ENCODE measurements around the gene HLA-DMB.

Gene HLA-DMB

GRCh38 chr6:32962213-32962826, 21.5 kb upstream of the HLA-DMB start:
- TF ChIP-seq FOXM1 (IDR thresholded peaks at IDR 0.05; ENCODE audit: borderline replicate concordance, low read depth), result no peak
- TF ChIP-seq, protein P1, sequence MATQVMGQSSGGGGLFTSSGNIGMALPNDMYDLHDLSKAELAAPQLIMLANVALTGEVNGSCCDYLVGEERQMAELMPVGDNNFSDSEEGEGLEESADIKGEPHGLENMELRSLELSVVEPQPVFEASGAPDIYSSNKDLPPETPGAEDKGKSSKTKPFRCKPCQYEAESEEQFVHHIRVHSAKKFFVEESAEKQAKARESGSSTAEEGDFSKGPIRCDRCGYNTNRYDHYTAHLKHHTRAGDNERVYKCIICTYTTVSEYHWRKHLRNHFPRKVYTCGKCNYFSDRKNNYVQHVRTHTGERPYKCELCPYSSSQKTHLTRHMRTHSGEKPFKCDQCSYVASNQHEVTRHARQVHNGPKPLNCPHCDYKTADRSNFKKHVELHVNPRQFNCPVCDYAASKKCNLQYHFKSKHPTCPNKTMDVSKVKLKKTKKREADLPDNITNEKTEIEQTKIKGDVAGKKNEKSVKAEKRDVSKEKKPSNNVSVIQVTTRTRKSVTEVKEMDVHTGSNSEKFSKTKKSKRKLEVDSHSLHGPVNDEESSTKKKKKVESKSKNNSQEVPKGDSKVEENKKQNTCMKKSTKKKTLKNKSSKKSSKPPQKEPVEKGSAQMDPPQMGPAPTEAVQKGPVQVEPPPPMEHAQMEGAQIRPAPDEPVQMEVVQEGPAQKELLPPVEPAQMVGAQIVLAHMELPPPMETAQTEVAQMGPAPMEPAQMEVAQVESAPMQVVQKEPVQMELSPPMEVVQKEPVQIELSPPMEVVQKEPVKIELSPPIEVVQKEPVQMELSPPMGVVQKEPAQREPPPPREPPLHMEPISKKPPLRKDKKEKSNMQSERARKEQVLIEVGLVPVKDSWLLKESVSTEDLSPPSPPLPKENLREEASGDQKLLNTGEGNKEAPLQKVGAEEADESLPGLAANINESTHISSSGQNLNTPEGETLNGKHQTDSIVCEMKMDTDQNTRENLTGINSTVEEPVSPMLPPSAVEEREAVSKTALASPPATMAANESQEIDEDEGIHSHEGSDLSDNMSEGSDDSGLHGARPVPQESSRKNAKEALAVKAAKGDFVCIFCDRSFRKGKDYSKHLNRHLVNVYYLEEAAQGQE (IDR thresholded peaks at IDR 0.05; ENCODE audit: low read depth), result no peak
- TF ChIP-seq NFIC (IDR thresholded peaks at IDR 0.05), result no peak
- TF ChIP-seq EGR1 (IDR thresholded peaks at IDR 0.05), result no peak
- TF ChIP-seq EP300 (IDR thresholded peaks at IDR 0.05; ENCODE audit: borderline replicate concordance), result no peak
- no peak for TF ChIP-seq USF1 (IDR thresholded peaks at IDR 0.05)
- TF ChIP-seq RAD21 (IDR thresholded peaks at IDR 0.05; ENCODE audit: low read depth), result no peak
- no peak for TF ChIP-seq CREB1 (IDR thresholded peaks at IDR 0.05; ENCODE audit: low read depth)
- TF ChIP-seq, protein P2, sequence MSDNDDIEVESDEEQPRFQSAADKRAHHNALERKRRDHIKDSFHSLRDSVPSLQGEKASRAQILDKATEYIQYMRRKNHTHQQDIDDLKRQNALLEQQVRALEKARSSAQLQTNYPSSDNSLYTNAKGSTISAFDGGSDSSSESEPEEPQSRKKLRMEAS (IDR thresholded peaks at IDR 0.05), result no peak
- no peak for TF ChIP-seq CEBPB (IDR thresholded peaks at IDR 0.05)

DNA sequence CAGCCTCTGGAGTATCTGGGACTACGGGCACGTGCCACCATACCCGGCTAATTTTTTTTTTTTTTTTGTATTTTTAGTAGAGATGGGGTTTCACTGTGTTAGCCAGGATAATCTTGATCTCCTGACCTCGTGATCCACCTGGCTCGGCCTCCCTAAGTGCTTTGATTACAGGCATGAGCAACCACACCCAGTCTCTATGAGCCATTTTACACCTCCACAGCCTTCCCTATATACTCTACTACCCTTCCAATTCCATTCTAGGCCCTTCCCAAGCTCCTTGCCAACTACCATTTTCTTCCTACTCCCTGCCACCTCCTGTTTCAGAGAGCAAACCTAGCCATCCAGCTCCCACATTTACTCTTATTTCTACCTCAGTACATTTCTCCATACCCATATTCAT, 19.7 kb upstream of the HLA-DMB start:
- no peak for TF ChIP-seq ZBTB7A (IDR thresholded peaks at IDR 0.05; ENCODE audit: low read depth)
- TF ChIP-seq, protein P1 (IDR thresholded peaks at IDR 0.05; ENCODE audit: low read depth), result no peak
- no peak for TF ChIP-seq FOXM1 (IDR thresholded peaks at IDR 0.05; ENCODE audit: borderline replicate concordance, low read depth)
- no peak for TF ChIP-seq TCF12 (IDR thresholded peaks at IDR 0.05; ENCODE audit: low read depth)

DNA sequence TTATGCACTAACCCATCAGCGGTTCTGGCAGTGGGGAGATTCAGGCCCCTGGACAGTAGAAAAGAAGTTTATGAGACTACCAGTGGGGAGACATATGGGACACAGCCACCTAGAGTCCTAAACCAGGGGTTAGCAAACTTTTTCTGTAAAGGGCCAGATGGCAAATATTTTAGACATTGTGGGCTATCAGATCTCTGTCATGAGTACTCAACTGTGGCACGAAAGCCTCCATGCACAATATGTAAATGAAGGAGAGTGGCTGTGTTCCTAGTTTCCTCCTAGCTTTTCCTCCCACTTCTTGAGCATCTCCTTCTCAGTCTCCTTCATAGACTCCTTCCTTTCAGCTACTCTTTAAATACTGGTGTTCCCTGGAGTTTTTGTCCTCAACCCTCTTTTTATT, 15.3 kb upstream of the HLA-DMB start:
- TF ChIP-seq TEAD4 (IDR thresholded peaks at IDR 0.05) (no peak), CREB1 (IDR thresholded peaks at IDR 0.05; ENCODE audit: low read depth) (no peak), USF1 (IDR thresholded peaks at IDR 0.05) (no peak), EP300 (IDR thresholded peaks at IDR 0.05; ENCODE audit: borderline replicate concordance) (no peak), YY1 (IDR thresholded peaks at IDR 0.05; ENCODE audit: low read depth) (no peak)
- TF ChIP-seq, protein P1 (IDR thresholded peaks at IDR 0.05; ENCODE audit: low read depth), result no peak
- TF ChIP-seq, protein P2 (IDR thresholded peaks at IDR 0.05), result no peak

- TF ChIP-seq EP300 (IDR thresholded peaks at IDR 0.05; ENCODE audit: borderline replicate concordance) (no peak), RAD21 (IDR thresholded peaks at IDR 0.05; ENCODE audit: low read depth) (peak; percentile 4; the same call in 1 of the 2 replicates), TAF1 (IDR thresholded peaks at IDR 0.05; ENCODE audit: low read depth) (no peak), NFIC (IDR thresholded peaks at IDR 0.05) (no peak)
Observed at GRCh38 chr6:32954986-32955802, 14.4 kb upstream of the HLA-DMB start.

GRCh38 chr6:32954267-32954666, 13.4 kb upstream of the HLA-DMB start:
- no peak for TF ChIP-seq TAF1 (IDR thresholded peaks at IDR 0.05; ENCODE audit: low read depth)
- no peak for TF ChIP-seq EP300 (IDR thresholded peaks at IDR 0.05; ENCODE audit: borderline replicate concordance)
- no peak for TF ChIP-seq TCF12 (IDR thresholded peaks at IDR 0.05; ENCODE audit: low read depth)
- TF ChIP-seq, protein P2 (IDR thresholded peaks at IDR 0.05), result no peak
- TF ChIP-seq CEBPB (IDR thresholded peaks at IDR 0.05), result no peak
- no peak for TF ChIP-seq CREB1 (IDR thresholded peaks at IDR 0.05; ENCODE audit: low read depth)
- TF ChIP-seq TEAD4 (IDR thresholded peaks at IDR 0.05), result no peak
